ENCODE measurements around the gene EREG. TPM values are rescaled to one million over a fixed set of nuclear protein-coding genes. Genes with fewer than 3 reads are reported as not detected.

EREG gene
- total and polyA plus RNA-seq, 10 donors, result 0.03 to 12.3 (median 0.29) TPM

- Histone ChIP-seq H3K4me1 (peaks cover 0 to 4% (median 0%) of the 10 kb centered on the region in 6 donors), H3K27me3 (replicated peaks in 1 of 7) (peaks cover 0 to 3% (median 0%) of the 10 kb centered on the region in 7 donors), H3K4me3 (no peak overlapping the region), H3K9me3 (no peaks in the 10 kb centered on the region), H3K36me3 (no peaks in the 10 kb centered on the region), H3K27ac (no peak overlapping the region)
- DNase-seq, result no peak
- 79 to 92% (median 84%) methylated on average over 2 of the region's 2 CpGs for WGBS, 5 donors
- no peak for TF ChIP-seq POLR2AphosphoS5 (IDR thresholded peaks at IDR 0.05)
- intact Hi-C loops (cut with DNase I; ENCODE audit: low total_unique reads), result no loop called here
Measured at GRCh38 chr4:74318276-74318675, 46.7 kb upstream of the EREG start.

- WGBS, 5 donors, result 80 to 89% (median 83%) methylated on average over 6 of the region's 6 CpGs
- intact Hi-C loops (cut with DNase I; ENCODE audit: low total_unique reads), result no loop called here
- H3K36me3 ChIP-seq, result no peaks in the 10 kb centered on the region
- no peak for TF ChIP-seq CTCF (IDR thresholded peaks at IDR 0.05 in 8 of 11, conservative IDR thresholded peaks at IDR 0.05 in 3 of 11)
- TF ChIP-seq POLR2A (IDR thresholded peaks at IDR 0.05), result no peak
- TF ChIP-seq POLR2AphosphoS5 (IDR thresholded peaks at IDR 0.05), result no peak
- no peak overlapping the region for H3K27ac ChIP-seq
- H3K4me1 ChIP-seq, result peaks cover 0 to 4% (median 0%) of the 10 kb centered on the region in 6 donors
- H3K27me3 ChIP-seq (replicated peaks in 1 of 7), result peaks cover 0 to 4% (median 0%) of the 10 kb centered on the region in 7 donors
- no peak for DNase-seq
- H3K9me3 ChIP-seq, result no peaks in the 10 kb centered on the region
- H3K4me3 ChIP-seq, result no peak overlapping the region
Measured at GRCh38 chr4:74319470-74319869, 45.5 kb upstream of the EREG start.

DNA sequence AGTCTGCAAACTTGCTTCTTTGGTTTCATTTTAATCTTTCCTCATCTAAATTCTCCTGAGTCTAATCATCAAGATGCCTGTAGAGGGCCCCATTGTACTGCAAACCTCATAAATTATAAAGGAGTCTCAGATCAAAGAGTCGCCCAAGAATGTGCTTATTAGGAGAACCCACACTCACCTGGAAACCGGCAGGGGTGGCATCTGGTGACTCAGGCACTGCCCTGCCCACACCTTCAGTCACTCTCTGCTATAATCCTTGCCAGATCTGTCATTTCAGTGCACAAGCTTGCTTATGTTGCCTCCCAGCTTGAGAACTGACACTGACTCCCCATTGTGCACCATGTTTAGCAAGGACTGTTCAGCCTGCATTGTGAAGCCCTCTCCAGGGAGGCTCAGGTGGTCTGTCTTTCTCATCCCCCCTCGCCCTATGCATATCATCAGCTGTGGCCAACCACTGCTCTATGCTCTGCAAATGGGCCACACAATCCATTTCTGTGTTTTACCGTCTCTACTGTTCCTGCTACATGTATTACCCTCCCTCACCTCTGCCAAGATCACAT lies 44.3 kb upstream of the EREG start:
- intact Hi-C loops (cut with DNase I; ENCODE audit: low total_unique reads), result no loop called here
- peak; percentile 43 for DNase-seq
- TF ChIP-seq CTCF (IDR thresholded peaks at IDR 0.05 in 8 of 11, conservative IDR thresholded peaks at IDR 0.05 in 3 of 11) (peak in 7 of 11 experiments; percentile 16 to 42 (median 27)), POLR2A (IDR thresholded peaks at IDR 0.05) (no peak)
- H3K4me3 ChIP-seq, result no peak overlapping the region
- no peak overlapping the region for H3K27ac ChIP-seq
- peaks cover 0 to 9% (median 0%) of the 10 kb centered on the region in 7 donors for H3K27me3 ChIP-seq (replicated peaks in 1 of 7)
- 33 to 50% (median 39%) methylated on average over 4 of the region's 4 CpGs for WGBS, 5 donors
- H3K36me3 ChIP-seq, result no peaks in the 10 kb centered on the region
- no peaks in the 10 kb centered on the region for H3K9me3 ChIP-seq
- H3K4me1 ChIP-seq, result peaks cover 0 to 4% (median 0%) of the 10 kb centered on the region in 6 donors

GRCh38 chr4:74322301-74322700 lies 42.6 kb upstream of the EREG start:
- TF ChIP-seq POLR2A (IDR thresholded peaks at IDR 0.05) (no peak), POLR2AphosphoS5 (IDR thresholded peaks at IDR 0.05) (no peak), CTCF (IDR thresholded peaks at IDR 0.05 in 8 of 11, conservative IDR thresholded peaks at IDR 0.05 in 3 of 11) (no peak)
- Histone ChIP-seq H3K36me3 (no peaks in the 10 kb centered on the region), H3K27ac (no peak overlapping the region), H3K27me3 (replicated peaks in 1 of 7) (peaks cover 0 to 9% (median 0%) of the 10 kb centered on the region in 7 donors), H3K4me3 (no peak overlapping the region), H3K9me3 (no peaks in the 10 kb centered on the region), H3K4me1 (peaks cover 0 to 4% (median 0%) of the 10 kb centered on the region in 6 donors)
- WGBS, 5 donors, result 43 to 70% (median 61%) methylated on average over 3 of the region's 3 CpGs
- DNase-seq, result no peak
- intact Hi-C loops (cut with DNase I; ENCODE audit: low total_unique reads), result no loop called here

Data from spleen (tissue), 11 donors.